H9 (cell line): ENCODE results near the gene TAS2R46. TPM values are rescaled to one million over a fixed set of nuclear protein-coding genes. Genes with fewer than 3 reads are reported as not detected.

ENCODE experiments used
- DNase-seq: peaks from one replicate; pipeline ENCODE4 v3.0.0-alpha.2; 2017
- H2AFZ ChIP-seq: one replicate; pipeline ENCODE4 v1.6.1; 2013; ENCODE audit warnings: mild to moderate bottlenecking, low read length, control low read depth, moderate library complexity
- H2AK5ac ChIP-seq: 2 replicates; pipeline ENCODE4 v1.6.1; 2013; ENCODE audit warnings: low read length, control low read depth, mixed read lengths; ENCODE audit not compliant: insufficient read length
- H2BK120ac ChIP-seq: one replicate; pipeline ENCODE4 v1.6.1; 2013; ENCODE audit warnings: low read depth, mild to moderate bottlenecking, low read length, control low read depth, inconsistent platforms; ENCODE audit not compliant: poor library complexity, severe bottlenecking
- H2BK12ac ChIP-seq: 2 replicates; pipeline ENCODE4 v1.6.1; 2013; ENCODE audit warnings: low read length, control low read depth, mixed read lengths, low read depth; ENCODE audit not compliant: insufficient read length
- H2BK15ac ChIP-seq: 2 replicates; pipeline ENCODE4 v1.6.1; 2013; ENCODE audit warnings: low read depth, low read length, control low read depth
- H2BK20ac ChIP-seq: one replicate; pipeline ENCODE4 v1.6.1; 2013; ENCODE audit warnings: low read depth, mild to moderate bottlenecking, low read length, control low read depth, inconsistent platforms; ENCODE audit not compliant: poor library complexity, severe bottlenecking
- H2BK5ac ChIP-seq: 2 replicates; pipeline ENCODE4 v1.6.1; 2013; ENCODE audit warnings: low read length, control low read depth, mixed read lengths; ENCODE audit not compliant: insufficient read length
- H3K14ac ChIP-seq: 2 replicates; pipeline ENCODE4 v1.6.1; 2013; ENCODE audit warnings: low read length, control low read depth; ENCODE audit not compliant: insufficient read depth
- H3K18ac ChIP-seq: 2 replicates; pipeline ENCODE4 v1.6.1; 2013; ENCODE audit warnings: low read depth, mild to moderate bottlenecking, mixed read lengths, low read length, control low read depth; ENCODE audit not compliant: insufficient read length
- H3K23ac ChIP-seq: 2 replicates; pipeline ENCODE4 v1.6.1; 2013; ENCODE audit warnings: low read length, control low read depth, mixed read lengths, low read depth; ENCODE audit not compliant: insufficient read length
- H3K23me2 ChIP-seq: 2 replicates; pipeline ENCODE4 v1.6.1; 2013; ENCODE audit warnings: low read depth, mild to moderate bottlenecking, mixed read lengths, low read length, control low read depth; ENCODE audit not compliant: insufficient read length, poor library complexity, severe bottlenecking
- H3K27ac ChIP-seq: 2 replicates; pipeline ENCODE4 v1.5.1; 2013; ENCODE audit warnings: low read length, control low read depth, mixed read lengths, low read depth; ENCODE audit not compliant: insufficient read length
- H3K27me3 ChIP-seq: 2 replicates; pipeline ENCODE4 v1.6.1; 2013; ENCODE audit warnings: low read length, control low read depth, inconsistent platforms; ENCODE audit not compliant: insufficient read depth
- H3K4ac ChIP-seq: 2 replicates; pipeline ENCODE4 v1.6.1; 2013; ENCODE audit warnings: low read depth, mild to moderate bottlenecking, control low read depth, inconsistent platforms, low read length, moderate library complexity
- H3K4me1 ChIP-seq: 2 replicates; pipeline ENCODE4 v1.6.1; 2013; ENCODE audit warnings: low read length, control low read depth, inconsistent platforms; ENCODE audit not compliant: insufficient read depth
- H3K4me2 ChIP-seq: 2 replicates; pipeline ENCODE4 v1.6.1; 2013; ENCODE audit warnings: low read length, control low read depth, mixed read lengths; ENCODE audit not compliant: insufficient read length, insufficient read depth
- H3K56ac ChIP-seq: 2 replicates; pipeline ENCODE4 v1.6.1; 2013; ENCODE audit warnings: low read depth, mild to moderate bottlenecking, mixed read lengths, low read length, control low read depth; ENCODE audit not compliant: insufficient read length
- H3K79me1 ChIP-seq: 2 replicates; pipeline ENCODE4 v1.6.1; 2013; ENCODE audit warnings: low read depth, mild to moderate bottlenecking, moderate library complexity, low read length, control low read depth, inconsistent platforms; ENCODE audit not compliant: insufficient read depth, poor library complexity, severe bottlenecking
- H3K79me2 ChIP-seq: 2 replicates; pipeline ENCODE4 v1.6.1; 2013; ENCODE audit warnings: low read length, control low read depth, inconsistent platforms; ENCODE audit not compliant: insufficient read depth
- H3K9ac ChIP-seq: 2 replicates; pipeline ENCODE4 v1.6.1; 2013; ENCODE audit warnings: low read length, control low read depth, mixed read lengths; ENCODE audit not compliant: insufficient read length; ENCODE audit errors: extremely low read depth
- H3K9me3 ChIP-seq: one replicate; pipeline ENCODE4 v1.6.1; 2013; ENCODE audit warnings: low read depth, low read length, inconsistent platforms; ENCODE audit not compliant: control insufficient read depth
- H3T11ph ChIP-seq: one replicate; pipeline ENCODE4 v1.6.1; 2013; ENCODE audit warnings: mild to moderate bottlenecking, low read length, control low read depth, inconsistent platforms
- H4K20me1 ChIP-seq: one replicate; pipeline ENCODE4 v1.6.1; 2013; ENCODE audit not compliant: control insufficient read depth, insufficient read length, insufficient read depth
- H4K5ac ChIP-seq: 2 replicates; pipeline ENCODE4 v1.6.1; 2013; ENCODE audit warnings: low read depth, mild to moderate bottlenecking, mixed read lengths, low read length, control low read depth; ENCODE audit not compliant: insufficient read length
- H4K8ac ChIP-seq: replicated peaks from 2 replicates; pipeline ENCODE4 v1.6.1; 2013; ENCODE audit warnings: low read length, control low read depth, mixed read lengths, low read depth; ENCODE audit not compliant: insufficient read length
- H4K91ac ChIP-seq: 2 replicates; pipeline ENCODE4 v1.6.1; 2013; ENCODE audit warnings: low read depth, mild to moderate bottlenecking, moderate library complexity, mixed read lengths, low read length, control low read depth; ENCODE audit not compliant: insufficient read length
- H3K27ac Mint-ChIP-seq, 3 experiments: 2 replicates in 2 of 3; 3 replicates in 1 of 3; pipeline ENCODE4 v1.8.0; 2020 to 2021; ENCODE audit warnings: mixed read lengths in 3 of 3, mild to moderate bottlenecking in 1 of 3, moderate library complexity in 1 of 3
- H3K27me3 Mint-ChIP-seq: 2 replicates; pipeline ENCODE4 v1.8.0; 2021; ENCODE audit warnings: low read depth, mild to moderate bottlenecking, moderate library complexity, mixed read lengths
- H3K36me3 Mint-ChIP-seq, 3 experiments: 2 replicates in 2 of 3; 3 replicates in 1 of 3; pipeline ENCODE4 v1.8.0; 2020 to 2021; ENCODE audit warnings: low read depth in 3 of 3, mixed read lengths in 3 of 3; ENCODE audit not compliant: insufficient read depth in 1 of 3
- H3K4me1 Mint-ChIP-seq, 2 experiments: 2 replicates each; pipeline ENCODE4 v1.8.0; 2020; ENCODE audit warnings: mixed read lengths in 2 of 2
- H3K4me3 Mint-ChIP-seq, 2 experiments: 2 replicates in 1 of 2; 3 replicates in 1 of 2; pipeline ENCODE4 v1.8.0; 2020 to 2021; ENCODE audit warnings: mild to moderate bottlenecking in 2 of 2, mixed read lengths in 2 of 2, moderate library complexity in 1 of 2
- H3K9me3 Mint-ChIP-seq, 2 experiments: 2 replicates in 1 of 2; 3 replicates in 1 of 2; pipeline ENCODE4 v1.8.0; 2020; ENCODE audit warnings: mild to moderate bottlenecking in 2 of 2, mixed read lengths in 2 of 2, moderate library complexity in 1 of 2
- CTCF ChIP-seq: fragments of 200-600 bp; sonication (generic); conservative IDR thresholded peaks from 3 replicates; pipeline ENCODE4 v1.8.0; 2021; ENCODE audit warnings: antibody characterized with exemption, mild to moderate bottlenecking
- WGBS: extraction: QIAGEN DNeasy Blood & Tissue Kit; methylation state at CpG from one replicate; pipeline ENCODE4 v1.1.7; 2013; ENCODE audit warnings: missing lambda C conversion rate, low lambda C conversion rate, mixed read lengths; ENCODE audit not compliant: insufficient read length; ENCODE audit errors: extremely low coverage; 5-methylcytosine and 5-hydroxymethylcytosine counted together
- total RNA-seq: library from RNA; stranded (reverse); gene quantifications from 2 replicates; pipeline ENCODE4 v1.2.1, GENCODE V29; 2021

Gene TAS2R46
- total RNA-seq, 1 experiment from 2014 or later, result 1.2 TPM

DNA sequence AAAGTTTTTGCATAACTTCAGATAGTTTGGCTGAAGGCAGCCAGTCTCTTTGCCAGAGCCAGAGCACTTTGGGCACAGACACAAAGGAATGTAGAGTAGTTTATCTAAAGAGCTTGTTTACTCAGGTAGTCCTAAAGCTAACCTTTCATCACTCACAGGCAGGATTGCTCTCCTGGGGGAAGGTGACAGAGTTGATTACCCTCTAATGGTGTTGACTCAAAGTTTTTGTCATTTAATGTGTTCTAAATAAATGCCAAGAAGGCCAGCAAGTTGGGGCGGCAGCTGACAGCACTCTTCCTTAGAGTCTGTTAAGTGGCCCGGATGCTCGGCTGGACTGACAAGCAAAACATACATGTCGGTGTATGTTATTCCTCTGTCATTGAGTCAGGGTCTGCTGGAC is 9.3 kb upstream of the TAS2R46 start:
- H3K4me1 Mint-ChIP-seq, result peaks cover 18 to 19% of the 10 kb centered on the region in 2 experiments
- H3K27ac Mint-ChIP-seq, result peak overlapping the region in 1 of 3 experiments; percentile 18; a peak in 3 of 7 replicates
- Histone ChIP-seq H3K4me2 (no peak overlapping the region), H3K4me1 (no peaks in the 10 kb centered on the region; the same call in 1 of the 2 replicates), H4K91ac (no peak overlapping the region), H4K5ac (no peak overlapping the region), H2BK5ac (no peak overlapping the region), H3K14ac (no peak overlapping the region), H2BK15ac (no peak overlapping the region), H3K9ac (no peak overlapping the region), H3K9me3 (no peaks in the 10 kb centered on the region), H2BK120ac (no peak overlapping the region), H3K79me2 (peaks cover 2% of the 10 kb centered on the region; the same call in 1 of the 2 replicates), H3K4ac (no peak overlapping the region), H3K79me1 (no peaks in the 10 kb centered on the region), H3K23me2 (no peaks in the 10 kb centered on the region), H4K8ac (no peak overlapping the region), H2BK12ac (no peak overlapping the region), H3K27ac (no peak overlapping the region), H3K27me3 (no peaks in the 10 kb centered on the region; the same call in 1 of the 2 replicates), H2BK20ac (no peak overlapping the region), H3T11ph (no peak overlapping the region), H4K20me1 (no peaks in the 10 kb centered on the region), H2AFZ (no peak overlapping the region), H2AK5ac (no peak overlapping the region), H3K23ac (no peak overlapping the region), H3K18ac (no peak overlapping the region), H3K56ac (no peak overlapping the region)
- DNase-seq, result peak; percentile 62
- H3K4me3 Mint-ChIP-seq, result no peak overlapping the region
- no CpG with 5 or more reads among the region's 4 CpGs for WGBS
- no peaks in the 10 kb centered on the region; the same call in none of the 2 replicates for H3K27me3 Mint-ChIP-seq
- H3K36me3 Mint-ChIP-seq, result peaks cover 0 to 4% (median 0%) of the 10 kb centered on the region in 3 experiments; a peak in 3 of 7 replicates
- no peak for TF ChIP-seq CTCF
- H3K9me3 Mint-ChIP-seq, result no peaks in the 10 kb centered on the region
